SK-N-SH (cell line): ENCODE measurements around the gene GPR18.

Experiments
- JUND ChIP-seq: IDR thresholded peaks from 2 replicates; pipeline ENCODE4 v1.4.0; 2012
- MEF2A ChIP-seq: IDR thresholded peaks from 2 replicates; pipeline ENCODE4 v1.4.0; 2012; ENCODE audit warnings: low read depth, borderline replicate concordance
- NFIC ChIP-seq: IDR thresholded peaks from 2 replicates; pipeline ENCODE4 v1.4.0; 2012; ENCODE audit warnings: borderline replicate concordance
- RAD21 ChIP-seq: IDR thresholded peaks from 2 replicates; pipeline ENCODE4 v1.6.1; 2012; ENCODE audit warnings: mild to moderate bottlenecking, low read length
- SMC3 ChIP-seq: IDR thresholded peaks from 2 replicates; pipeline ENCODE4 v1.6.1; 2012; ENCODE audit warnings: low read depth, low read length, improper control_type of control experiment
- YY1 ChIP-seq: IDR thresholded peaks from 2 replicates; pipeline ENCODE4 v1.4.0; 2012; ENCODE audit warnings: low read depth, mild to moderate bottlenecking
- TF ChIP-seq, protein P1 (sequence below): fragments of 200-600 bp; sonication (generic); IDR thresholded peaks from 2 replicates; pipeline ENCODE4 v1.6.1; 2017; ENCODE audit warnings: antibody characterized with exemption, mild to moderate bottlenecking, moderate library complexity

GRCh38 chr13:99289271-99289670 lies 31.1 kb upstream of the GPR18 start:
- TF ChIP-seq, protein P1, sequence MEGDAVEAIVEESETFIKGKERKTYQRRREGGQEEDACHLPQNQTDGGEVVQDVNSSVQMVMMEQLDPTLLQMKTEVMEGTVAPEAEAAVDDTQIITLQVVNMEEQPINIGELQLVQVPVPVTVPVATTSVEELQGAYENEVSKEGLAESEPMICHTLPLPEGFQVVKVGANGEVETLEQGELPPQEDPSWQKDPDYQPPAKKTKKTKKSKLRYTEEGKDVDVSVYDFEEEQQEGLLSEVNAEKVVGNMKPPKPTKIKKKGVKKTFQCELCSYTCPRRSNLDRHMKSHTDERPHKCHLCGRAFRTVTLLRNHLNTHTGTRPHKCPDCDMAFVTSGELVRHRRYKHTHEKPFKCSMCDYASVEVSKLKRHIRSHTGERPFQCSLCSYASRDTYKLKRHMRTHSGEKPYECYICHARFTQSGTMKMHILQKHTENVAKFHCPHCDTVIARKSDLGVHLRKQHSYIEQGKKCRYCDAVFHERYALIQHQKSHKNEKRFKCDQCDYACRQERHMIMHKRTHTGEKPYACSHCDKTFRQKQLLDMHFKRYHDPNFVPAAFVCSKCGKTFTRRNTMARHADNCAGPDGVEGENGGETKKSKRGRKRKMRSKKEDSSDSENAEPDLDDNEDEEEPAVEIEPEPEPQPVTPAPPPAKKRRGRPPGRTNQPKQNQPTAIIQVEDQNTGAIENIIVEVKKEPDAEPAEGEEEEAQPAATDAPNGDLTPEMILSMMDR = no peak
- TF ChIP-seq MEF2A (no peak), SMC3 (no peak), YY1 (no peak), RAD21 (no peak), JUND (no peak), NFIC (no peak)
